NCI-H2107 treated with DMSO at 0.1 percent for 48 hours (cell line): ENCODE data around the gene TMEM138.

Experiments
- DNase-seq: peaks from one replicate; lab custom pipeline; 2025; ENCODE audit not compliant: unreplicated experiment; lab: John Stamatoyannopoulos, UW

TMEM138 gene

GRCh38 chr11:61404641-61405040 is 42.5 kb downstream of the TMEM138 start:
- no peak for DNase-seq

- DNase-seq: no peak
Observed at GRCh38 chr11:61406067-61406466, 43.9 kb downstream of the TMEM138 start.

GRCh38 chr11:61406991-61407728 is 45.0 kb downstream of the TMEM138 start:
- no peak for DNase-seq

- DNase-seq: no peak
Observed at GRCh38 chr11:61411589-61411988, 49.4 kb downstream of the TMEM138 start.

GRCh38 chr11:61413496-61413895 is 51.3 kb downstream of the TMEM138 start:
- DNase-seq: no peak

GRCh38 chr11:61414547-61414946 is 52.4 kb downstream of the TMEM138 start:
- DNase-seq: no peak

GRCh38 chr11:61415381-61415780 is 53.2 kb downstream of the TMEM138 start:
- no peak for DNase-seq

GRCh38 chr11:61416941-61417340 is 54.8 kb downstream of the TMEM138 start:
- no peak for DNase-seq

GRCh38 chr11:61417670-61418069 is 55.5 kb downstream of the TMEM138 start:
- DNase-seq: no peak

GRCh38 chr11:61418136-61418535 is 56.0 kb downstream of the TMEM138 start:
- no peak for DNase-seq
